Muscle layer of colon (tissue), 2 donors: Measurements from ENCODE around the gene CCDC92B.

Experiments
- H3K27ac ChIP-seq: one replicate; pipeline ENCODE4 v1.7.0; 2013; ENCODE audit warnings: low read depth, mild to moderate bottlenecking, low read length, moderate library complexity
- H3K27me3 ChIP-seq, 2 donors: one replicate each; pipeline ENCODE4 v1.7.0; 2013; ENCODE audit warnings: low read length in 2 of 2, mild to moderate bottlenecking in 2 of 2; ENCODE audit not compliant: insufficient read depth in 2 of 2, control insufficient read depth in 1 of 2
- H3K36me3 ChIP-seq: one replicate; pipeline ENCODE4 v1.7.0; 2013; ENCODE audit warnings: mild to moderate bottlenecking, low read length; ENCODE audit not compliant: insufficient read depth
- H3K4me1 ChIP-seq: one replicate; pipeline ENCODE4 v1.7.0; 2013; ENCODE audit warnings: mild to moderate bottlenecking, low read length; ENCODE audit not compliant: insufficient read depth
- H3K4me3 ChIP-seq, 2 donors: one replicate each; pipeline ENCODE4 v1.7.0; 2013; ENCODE audit warnings: low read length in 2 of 2, low read depth in 1 of 2, mild to moderate bottlenecking in 1 of 2, moderate library complexity in 1 of 2
- H3K9ac ChIP-seq: one replicate; pipeline ENCODE4 v1.7.0; 2013; ENCODE audit warnings: low read length
- H3K9me3 ChIP-seq: one replicate; pipeline ENCODE4 v1.7.0; 2013; ENCODE audit warnings: mild to moderate bottlenecking, low read length
- donor health status: abdominal sarcoma.
- donor health status: Adenocarcinoma of cecum.

CCDC92B gene

GRCh38 chr17:2749058-2749783 lies at the start of gene CCDC92B:
TSS of gene CCDC92B (minus strand) at chr17:2749652. CDS start at chr17:2735145, 14,507 bp downstream.
- Histone ChIP-seq H3K9me3 (no peaks in the 10 kb centered on the region), H3K27me3 (peaks cover 16 to 25% of the 10 kb centered on the region in 2 donors), H3K9ac (no peak within 1 kb of the TSS), H3K27ac (no peak within 1 kb of the TSS), H3K4me1 (no peaks in the 10 kb centered on the region), H3K36me3 (no peaks in the 10 kb centered on the region), H3K4me3 (no peak within 1 kb of the TSS)

GRCh38 chr17:2798678-2799077 lies 49.2 kb upstream of the CCDC92B start:
- H3K9me3 ChIP-seq = no peaks in the 10 kb centered on the region
- no peaks in the 10 kb centered on the region for H3K36me3 ChIP-seq
- no peaks in the 10 kb centered on the region for H3K4me1 ChIP-seq
- peaks cover 0 to 15% of the 10 kb centered on the region in 2 donors for H3K27me3 ChIP-seq
- no peak overlapping the region for H3K4me3 ChIP-seq
- H3K27ac ChIP-seq = no peak overlapping the region
- H3K9ac ChIP-seq = no peak overlapping the region

GRCh38 chr17:2798188-2798587 lies 48.7 kb upstream of the CCDC92B start:
- Histone ChIP-seq H3K9me3 (no peaks in the 10 kb centered on the region), H3K27ac (no peak overlapping the region), H3K36me3 (no peaks in the 10 kb centered on the region), H3K4me3 (no peak overlapping the region), H3K27me3 (peaks cover 0 to 15% of the 10 kb centered on the region in 2 donors), H3K4me1 (no peaks in the 10 kb centered on the region), H3K9ac (no peak overlapping the region)

- no peak overlapping the region for H3K9ac ChIP-seq
- H3K36me3 ChIP-seq = no peaks in the 10 kb centered on the region
- no peak overlapping the region for H3K4me3 ChIP-seq
- H3K9me3 ChIP-seq = no peaks in the 10 kb centered on the region
- H3K27ac ChIP-seq = no peak overlapping the region
- H3K27me3 ChIP-seq = peaks cover 0 to 15% of the 10 kb centered on the region in 2 donors
- no peaks in the 10 kb centered on the region for H3K4me1 ChIP-seq
These were observed 48.2 kb upstream of the CCDC92B start for GRCh38 chr17:2797637-2798036.

DNA sequence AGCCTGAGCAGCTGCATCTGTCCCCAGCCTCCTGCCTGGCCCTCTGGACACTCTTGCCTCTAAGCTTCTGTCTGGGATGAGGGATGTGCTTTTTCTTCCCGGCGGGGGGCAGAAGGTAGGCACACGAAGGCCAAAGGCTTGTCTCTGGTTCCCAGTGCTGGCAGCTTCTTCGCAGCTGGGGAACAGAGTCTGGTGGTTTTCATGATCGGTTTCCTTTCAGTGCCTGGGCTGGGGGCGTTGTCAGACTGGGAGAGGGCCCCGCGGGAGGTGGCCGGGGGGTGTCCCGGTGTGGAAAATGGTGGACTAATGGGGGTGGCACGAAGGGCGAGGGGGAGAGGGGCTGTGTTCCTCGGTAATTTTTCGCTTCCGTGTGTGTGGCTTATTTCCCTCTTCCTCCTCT lies 47.8 kb upstream of the CCDC92B start:
- H3K9me3 ChIP-seq = no peaks in the 10 kb centered on the region
- peaks cover 0 to 15% of the 10 kb centered on the region in 2 donors for H3K27me3 ChIP-seq
- no peaks in the 10 kb centered on the region for H3K36me3 ChIP-seq
- H3K9ac ChIP-seq = no peak overlapping the region
- no peak overlapping the region for H3K27ac ChIP-seq
- H3K4me1 ChIP-seq = no peaks in the 10 kb centered on the region
- H3K4me3 ChIP-seq = no peak overlapping the region

DNA sequence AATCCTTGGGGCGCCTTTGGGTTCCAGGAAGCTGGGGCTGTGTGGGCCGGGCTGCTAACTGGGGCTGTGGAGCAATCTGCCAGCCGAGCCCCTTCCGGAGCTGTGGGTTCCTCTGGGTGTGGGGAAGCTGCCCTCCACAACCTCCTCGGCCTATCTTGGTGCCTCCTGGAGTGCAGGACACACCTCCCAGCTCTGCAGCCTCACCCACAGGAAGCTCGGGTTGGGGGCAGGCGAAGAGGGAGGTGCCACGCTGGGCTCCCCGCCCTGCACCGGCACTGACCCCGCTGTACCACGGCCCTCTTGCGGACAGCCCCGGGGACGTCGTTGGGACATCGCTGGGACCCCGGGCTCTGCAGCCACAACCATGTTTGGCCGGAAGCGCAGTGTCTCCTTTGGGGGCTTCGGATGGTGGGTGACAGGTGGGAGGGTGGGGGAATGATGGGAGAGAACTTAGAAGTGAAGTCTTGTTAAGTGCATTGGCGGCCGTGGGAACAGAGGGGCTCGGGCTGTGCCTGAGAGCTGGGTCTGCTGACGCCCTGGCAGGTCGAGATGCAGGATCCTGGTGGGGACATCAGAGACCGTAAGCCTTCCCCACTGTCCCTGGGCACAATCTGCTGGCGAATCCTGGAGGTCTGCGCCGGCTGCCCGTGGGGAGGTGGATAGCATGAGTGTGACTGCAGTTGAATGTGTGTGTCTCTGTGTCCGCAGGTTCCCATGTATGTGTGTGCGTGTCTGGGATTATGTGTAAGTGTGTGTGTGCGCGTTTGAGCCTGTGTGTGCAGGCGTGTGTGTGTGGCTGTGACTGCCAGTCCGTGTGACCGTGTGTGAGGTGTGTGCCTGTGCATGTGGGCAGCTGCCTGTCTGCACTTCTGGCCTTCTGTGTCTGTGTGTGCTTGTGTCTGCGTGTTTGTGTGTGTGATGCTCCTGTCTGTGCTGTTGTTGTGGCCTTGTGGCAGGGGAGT lies 47.0 kb upstream of the CCDC92B start, which contains the start of gene RAP1GAP2:
Gene RAP1GAP2 (plus strand): TSS at position 275 of the 962 bp plus-strand sequence. CDS start 90 bp downstream, at position 365.
- no peak within 1 kb of the TSS for H3K27ac ChIP-seq
- H3K36me3 ChIP-seq = no peaks in the 10 kb centered on the region
- H3K9me3 ChIP-seq = no peaks in the 10 kb centered on the region
- H3K4me1 ChIP-seq = no peaks in the 10 kb centered on the region
- H3K27me3 ChIP-seq = peaks cover 0 to 15% of the 10 kb centered on the region in 2 donors
- H3K9ac ChIP-seq = no peak within 1 kb of the TSS
- no peak within 1 kb of the TSS for H3K4me3 ChIP-seq

GRCh38 chr17:2795441-2796163 lies 46.1 kb upstream of the CCDC92B start:
- H3K9ac ChIP-seq = no peak overlapping the region
- H3K4me3 ChIP-seq = no peak overlapping the region
- H3K4me1 ChIP-seq = no peaks in the 10 kb centered on the region
- no peaks in the 10 kb centered on the region for H3K36me3 ChIP-seq
- H3K9me3 ChIP-seq = no peaks in the 10 kb centered on the region
- H3K27me3 ChIP-seq = peaks cover 0 to 15% of the 10 kb centered on the region in 2 donors
- H3K27ac ChIP-seq = no peak overlapping the region

DNA sequence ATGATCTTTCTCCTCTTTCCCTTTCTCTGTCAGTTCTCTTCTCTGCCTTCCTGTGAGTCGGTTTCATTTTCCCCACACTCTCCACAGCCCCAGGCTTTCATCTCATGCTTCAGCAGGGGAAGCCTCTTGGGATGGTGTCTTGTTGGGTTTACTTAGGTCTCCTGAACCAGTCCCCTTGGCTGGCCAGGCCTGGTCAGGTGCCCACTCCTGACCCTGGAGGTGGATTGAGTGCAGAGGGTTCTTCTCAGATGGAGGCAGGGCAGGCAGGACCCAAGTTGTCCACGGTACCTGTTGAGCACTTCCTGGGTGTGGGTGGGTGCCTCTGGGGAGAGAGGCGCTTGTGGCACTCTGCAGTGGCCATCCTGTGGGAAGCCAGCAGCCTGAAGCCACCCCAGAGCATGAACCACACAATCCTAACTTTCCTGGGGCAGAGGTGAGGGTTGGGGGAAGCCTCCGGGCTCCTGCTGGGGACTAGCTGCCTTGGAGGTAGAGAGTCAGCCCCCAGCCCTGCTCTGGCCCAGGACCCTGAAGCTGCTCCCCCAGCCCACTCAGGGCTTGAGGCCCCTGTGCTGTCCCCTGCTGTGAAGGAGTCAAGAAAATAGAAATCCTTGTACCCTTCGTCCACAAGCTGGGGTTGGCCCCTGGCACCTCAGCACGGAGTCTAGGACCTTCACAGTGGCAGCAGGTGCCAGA lies 44.8 kb upstream of the CCDC92B start:
- Histone ChIP-seq H3K9ac (no peak overlapping the region), H3K4me3 (no peak overlapping the region), H3K27ac (no peak overlapping the region), H3K27me3 (peaks cover 0 to 15% of the 10 kb centered on the region in 2 donors), H3K9me3 (no peaks in the 10 kb centered on the region), H3K36me3 (no peaks in the 10 kb centered on the region), H3K4me1 (no peaks in the 10 kb centered on the region)

GRCh38 chr17:2792366-2793169 lies 43.1 kb upstream of the CCDC92B start:
- H3K4me1 ChIP-seq = no peaks in the 10 kb centered on the region
- no peak overlapping the region for H3K9ac ChIP-seq
- H3K27ac ChIP-seq = no peak overlapping the region
- no peaks in the 10 kb centered on the region for H3K9me3 ChIP-seq
- H3K27me3 ChIP-seq = peaks cover 0 to 12% of the 10 kb centered on the region in 2 donors
- H3K36me3 ChIP-seq = no peaks in the 10 kb centered on the region
- H3K4me3 ChIP-seq = no peak overlapping the region

DNA sequence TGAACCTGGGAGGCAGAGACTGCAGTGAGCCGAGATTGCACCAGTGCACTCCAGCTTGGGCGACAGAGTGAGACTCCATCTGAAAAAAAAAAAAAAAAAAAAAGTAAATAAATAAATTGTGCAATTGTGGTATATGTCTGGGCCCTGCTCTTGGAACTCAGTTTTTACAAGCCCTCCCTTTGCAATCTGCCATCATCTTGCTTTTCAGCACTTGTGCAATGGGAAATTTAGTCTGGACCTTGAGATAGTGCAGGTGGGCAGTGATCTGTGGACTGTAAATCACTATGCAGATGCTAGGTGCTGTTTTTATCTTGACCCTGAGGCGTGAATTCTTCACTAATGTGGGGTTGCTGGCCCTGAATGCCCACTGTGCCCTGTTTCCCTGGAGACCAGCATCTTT lies 40.2 kb upstream of the CCDC92B start:
- H3K27me3 ChIP-seq = no peaks in the 10 kb centered on the region
- H3K4me3 ChIP-seq = no peak overlapping the region
- no peaks in the 10 kb centered on the region for H3K4me1 ChIP-seq
- H3K9me3 ChIP-seq = no peaks in the 10 kb centered on the region
- no peak overlapping the region for H3K27ac ChIP-seq
- no peaks in the 10 kb centered on the region for H3K36me3 ChIP-seq
- H3K9ac ChIP-seq = no peak overlapping the region
